ENCODE results near the gene WDR6. TPM values are rescaled to one million over a fixed set of nuclear protein-coding genes. Genes with fewer than 3 reads are reported as not detected.

WDR6 gene
- total RNA-seq, 2 donors from 2014 or later: 51.2 to 71.1 TPM

GRCh38 chr3:48982016-48982415 is 25.2 kb upstream of the WDR6 start:
- no peaks in the 10 kb centered on the region for H3K4me1 ChIP-seq
- TF ChIP-seq CTCF (IDR thresholded peaks at IDR 0.05): no peak
- H3K4me3 ChIP-seq: no peak overlapping the region
- peaks cover 88% of the 10 kb centered on the region for H3K36me3 ChIP-seq
- no peak overlapping the region for H3K27ac ChIP-seq
- H3K27me3 ChIP-seq: no peaks in the 10 kb centered on the region
- H3K9me3 ChIP-seq: no peaks in the 10 kb centered on the region
- DNase-seq (ENCODE audit: low spot score): no peak

GRCh38 chr3:48982686-48983085 is 24.5 kb upstream of the WDR6 start:
- Histone ChIP-seq H3K9me3 (no peaks in the 10 kb centered on the region), H3K27ac (no peak overlapping the region), H3K27me3 (no peaks in the 10 kb centered on the region), H3K36me3 (peaks cover 81% of the 10 kb centered on the region), H3K4me1 (no peaks in the 10 kb centered on the region), H3K4me3 (no peak overlapping the region)
- DNase-seq (ENCODE audit: low spot score): no peak
- TF ChIP-seq CTCF (IDR thresholded peaks at IDR 0.05): no peak

- no peak for TF ChIP-seq CTCF (IDR thresholded peaks at IDR 0.05)
- H3K4me3 ChIP-seq: no peak overlapping the region
- no peaks in the 10 kb centered on the region for H3K27me3 ChIP-seq
- no peaks in the 10 kb centered on the region for H3K4me1 ChIP-seq
- H3K27ac ChIP-seq: no peak overlapping the region
- DNase-seq (ENCODE audit: low spot score): no peak
- H3K36me3 ChIP-seq: peaks cover 77% of the 10 kb centered on the region
- H3K9me3 ChIP-seq: no peaks in the 10 kb centered on the region
Measured at GRCh38 chr3:48983096-48983495, 24.1 kb upstream of the WDR6 start.

GRCh38 chr3:48984663-48985062 is 22.5 kb upstream of the WDR6 start:
- Histone ChIP-seq H3K36me3 (peaks cover 62% of the 10 kb centered on the region), H3K27ac (no peak overlapping the region), H3K4me1 (peaks cover 0 to 9% of the 10 kb centered on the region in 2 donors), H3K4me3 (no peak overlapping the region), H3K9me3 (no peaks in the 10 kb centered on the region), H3K27me3 (no peaks in the 10 kb centered on the region)
- no peak for TF ChIP-seq CTCF (IDR thresholded peaks at IDR 0.05)
- DNase-seq (ENCODE audit: low spot score): no peak

- DNase-seq (ENCODE audit: low spot score): no peak
- TF ChIP-seq CTCF (IDR thresholded peaks at IDR 0.05): no peak
- no peak overlapping the region for H3K4me3 ChIP-seq
- H3K36me3 ChIP-seq: peaks cover 49% of the 10 kb centered on the region
- H3K27ac ChIP-seq: no peak overlapping the region
- no peaks in the 10 kb centered on the region for H3K27me3 ChIP-seq
- peaks cover 0 to 11% of the 10 kb centered on the region in 2 donors for H3K4me1 ChIP-seq
- no peaks in the 10 kb centered on the region for H3K9me3 ChIP-seq
Measured at GRCh38 chr3:48985831-48986376, 21.3 kb upstream of the WDR6 start.
